NCI-H2081 (cell line): Measurements from ENCODE around the gene TTC7B.
A peak's percentile ranks its signal among the peaks of the same experiment; 100 is the strongest.

Experiments
- DNase-seq, 2 experiments: peaks; one replicate each; lab custom pipeline; 2025; lab: John Stamatoyannopoulos, UW

Gene TTC7B

GRCh38 chr14:90741682-90741946 lies 74.6 kb downstream of the TTC7B start:
- no peak for DNase-seq

DNA sequence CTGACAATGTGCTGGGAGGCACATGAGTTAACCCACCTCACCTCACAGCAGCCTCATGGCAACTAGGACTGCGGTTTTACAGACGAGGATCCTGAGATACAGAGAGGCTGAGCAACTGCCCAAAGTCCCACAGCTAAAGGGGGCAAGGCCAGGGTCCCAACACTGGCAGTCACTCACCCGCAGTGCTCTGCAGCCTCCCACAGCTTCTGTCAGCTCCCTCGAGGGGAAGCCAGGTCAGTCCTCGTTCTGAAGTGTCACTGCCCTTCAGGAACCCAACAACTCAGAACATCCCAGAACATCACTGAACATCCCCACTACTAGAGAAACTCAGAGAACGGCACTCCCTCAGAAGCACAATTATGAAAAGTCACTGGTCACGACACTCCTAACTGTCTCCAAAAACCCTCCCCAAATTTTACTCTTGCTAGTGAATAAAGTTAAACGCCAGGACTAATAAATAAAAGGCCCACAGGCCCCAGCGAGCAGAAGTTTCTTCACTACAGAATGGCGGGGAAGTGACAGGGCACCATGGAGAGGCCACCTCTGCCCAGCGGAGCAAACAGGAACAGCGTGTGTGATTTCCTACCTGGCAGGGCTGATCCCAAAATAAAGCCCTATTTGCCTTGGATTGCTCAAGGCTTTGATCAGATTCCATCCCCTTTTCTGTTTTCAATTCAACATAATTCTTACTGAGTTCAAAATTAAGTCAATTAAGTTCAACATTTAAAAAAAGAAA lies 75.1 kb downstream of the TTC7B start:
- DNase-seq: no peak

DNA sequence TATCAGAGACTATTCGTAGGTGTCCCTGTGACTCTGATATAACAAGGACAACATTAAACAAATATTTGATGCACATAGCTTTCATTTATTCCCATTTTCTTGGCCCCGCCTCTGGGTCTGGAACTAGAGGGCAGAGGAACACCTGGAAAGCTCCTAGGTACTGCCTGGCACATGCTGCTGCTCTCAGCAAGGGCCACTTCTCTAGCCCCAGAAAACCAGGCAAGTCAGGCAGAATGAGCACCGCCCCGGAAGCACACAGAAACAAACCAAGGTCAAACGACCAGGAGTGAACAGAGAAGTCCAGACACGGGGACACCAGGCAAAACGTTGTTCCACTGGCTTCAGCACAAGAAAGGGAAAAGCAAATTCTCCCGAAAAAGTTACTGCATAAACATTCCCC lies 76.1 kb downstream of the TTC7B start:
- no peak for DNase-seq

- no peak for DNase-seq
Measured at GRCh38 chr14:90739318-90740068, 76.7 kb downstream of the TTC7B start.

DNA sequence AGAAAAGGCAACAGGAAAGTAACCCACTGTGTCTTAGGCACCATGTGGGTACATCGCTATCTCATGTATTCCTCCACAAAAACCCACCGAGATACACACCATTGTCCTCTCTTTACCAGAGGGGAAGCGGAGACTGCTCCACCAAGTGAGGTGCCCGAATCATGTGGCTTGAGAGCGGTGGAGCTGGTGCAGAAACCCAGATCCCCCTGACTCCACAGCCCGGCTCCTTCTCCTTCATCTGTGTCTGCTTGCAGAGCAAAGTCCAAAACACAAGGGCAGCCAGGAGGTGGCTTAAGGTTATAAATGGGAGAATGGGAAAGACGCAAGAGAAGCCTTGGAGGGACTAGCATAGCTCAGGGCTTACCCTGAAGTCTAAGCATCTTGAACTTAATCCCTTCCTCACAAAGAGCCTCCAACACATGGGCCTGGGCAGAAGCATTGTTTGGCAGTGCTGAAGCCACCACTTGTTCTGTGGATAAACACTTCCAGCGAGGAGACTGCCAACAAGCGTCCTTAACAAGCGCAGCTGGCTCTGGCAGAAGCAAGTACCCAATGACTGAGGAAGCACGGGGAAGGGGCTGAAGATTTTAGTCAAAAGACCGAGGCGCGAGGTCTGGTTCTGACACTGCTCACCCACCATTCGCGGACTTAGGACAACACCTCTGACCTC lies 83.0 kb downstream of the TTC7B start:
- DNase-seq: no peak

GRCh38 chr14:90732718-90733117 lies 83.5 kb downstream of the TTC7B start:
- no peak for DNase-seq

DNA sequence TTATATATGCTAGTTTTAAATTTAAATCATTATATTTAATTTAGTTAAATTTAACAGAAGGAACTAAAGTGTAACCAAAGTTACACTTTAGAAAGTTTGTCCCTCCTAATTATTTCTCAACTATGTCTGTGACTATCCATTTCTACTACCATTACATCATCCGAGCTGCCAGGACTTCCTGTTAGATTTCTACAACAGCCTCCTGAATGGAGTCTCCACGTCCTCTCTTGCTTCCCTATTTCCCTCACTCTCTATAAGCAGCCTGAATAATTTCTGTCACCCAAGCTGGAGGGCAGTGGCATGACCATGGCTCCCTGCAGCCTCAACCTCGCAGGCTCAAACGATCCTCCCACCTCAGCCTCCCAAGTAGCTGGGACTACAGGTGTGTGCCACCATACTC lies 84.1 kb downstream of the TTC7B start:
- no peak for DNase-seq

DNA sequence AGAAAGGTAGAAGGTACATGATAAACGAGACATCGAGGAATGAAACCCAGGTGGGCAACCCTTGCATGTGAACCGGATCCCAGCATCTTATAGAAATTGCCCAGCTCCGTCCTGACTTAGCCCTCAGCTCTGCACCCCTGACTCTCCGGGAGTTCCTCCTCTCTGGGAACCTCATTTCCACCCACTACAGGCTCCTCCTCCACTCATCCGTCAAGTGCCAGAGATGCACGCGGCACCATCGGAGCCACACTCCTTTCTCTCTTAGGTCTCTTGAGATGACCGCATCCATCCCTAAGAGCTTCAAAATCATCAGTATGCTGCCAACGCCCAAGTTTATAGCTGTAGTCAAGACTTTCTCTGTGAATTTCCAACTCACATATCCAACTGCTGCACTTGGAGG lies 84.7 kb downstream of the TTC7B start:
- DNase-seq: no peak

GRCh38 chr14:90730206-90730766 lies 85.9 kb downstream of the TTC7B start:
- no peak for DNase-seq

- no peak for DNase-seq
Measured at GRCh38 chr14:90728951-90729350, 87.3 kb downstream of the TTC7B start.

GRCh38 chr14:90727082-90727481 lies 89.1 kb downstream of the TTC7B start:
- no peak for DNase-seq

- peak in 1 of 2 experiments; percentile 6 for DNase-seq
Measured at GRCh38 chr14:90726656-90727055, 89.6 kb downstream of the TTC7B start.

DNA sequence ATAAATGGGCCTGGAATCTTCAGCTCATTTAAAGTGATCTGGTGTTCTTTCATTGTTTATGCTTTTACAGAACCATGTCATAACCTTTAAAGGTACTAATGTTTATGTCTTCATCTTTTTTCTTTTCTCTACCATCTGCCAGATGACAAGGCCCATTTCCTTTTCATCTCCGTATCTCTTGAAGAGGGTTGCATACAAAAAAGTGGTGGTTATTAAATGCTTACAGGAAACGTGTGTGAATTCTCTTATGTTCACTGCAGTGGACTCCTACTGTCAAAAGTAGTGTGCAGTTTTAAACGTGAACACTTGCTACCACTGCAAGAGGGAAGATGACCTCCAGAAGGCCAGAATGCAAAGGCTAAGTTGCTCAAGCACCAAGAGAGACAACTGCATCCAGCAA lies 91.4 kb downstream of the TTC7B start:
- no peak for DNase-seq

DNA sequence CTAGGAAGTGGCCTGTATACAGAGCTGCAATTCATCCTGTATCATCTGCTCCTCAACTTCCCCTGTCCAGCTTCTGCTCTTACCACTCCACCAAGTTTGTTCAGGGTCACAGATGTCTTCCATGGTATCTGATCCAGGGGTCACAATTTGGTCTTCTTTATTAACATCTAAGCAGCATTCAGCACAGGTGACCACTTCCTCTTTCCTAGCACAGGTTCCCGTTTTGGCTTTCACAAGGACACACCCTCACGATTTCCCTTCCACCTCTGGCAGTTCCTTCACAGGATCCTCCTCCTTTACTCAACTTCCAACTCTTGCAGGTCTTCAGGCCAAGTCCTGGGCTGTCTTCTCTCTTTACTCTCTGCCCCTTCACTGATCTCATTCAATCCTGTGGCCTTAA lies 93.6 kb downstream of the TTC7B start:
- no peak for DNase-seq

- DNase-seq: no peak
Measured at GRCh38 chr14:90721619-90722305, 94.5 kb downstream of the TTC7B start.

GRCh38 chr14:90720832-90721231 lies 95.4 kb downstream of the TTC7B start:
- no peak for DNase-seq

GRCh38 chr14:90720336-90720735 lies 95.9 kb downstream of the TTC7B start:
- DNase-seq: no peak

- no peak for DNase-seq
Measured at GRCh38 chr14:90717916-90718315, 98.3 kb downstream of the TTC7B start.

DNA sequence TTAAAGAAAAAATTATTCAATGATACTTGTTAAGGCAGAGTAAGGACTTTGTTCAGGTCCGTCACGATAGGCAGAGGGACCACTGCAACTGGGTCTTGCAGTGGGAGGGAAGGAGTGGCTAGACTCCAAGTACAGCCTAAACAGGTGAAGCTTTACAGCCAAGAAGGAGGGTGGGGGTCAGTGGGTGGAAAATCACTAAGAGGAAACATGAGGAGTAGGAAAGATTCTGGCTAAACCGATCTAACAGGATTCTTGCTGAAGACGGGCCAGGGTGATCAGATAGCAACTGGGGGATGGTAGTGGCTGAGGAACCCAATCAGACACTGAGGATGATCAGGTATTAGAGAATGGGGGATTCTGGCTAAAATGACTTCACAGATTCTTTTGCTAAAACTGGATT lies 100.2 kb downstream of the TTC7B start:
- no peak for DNase-seq

DNA sequence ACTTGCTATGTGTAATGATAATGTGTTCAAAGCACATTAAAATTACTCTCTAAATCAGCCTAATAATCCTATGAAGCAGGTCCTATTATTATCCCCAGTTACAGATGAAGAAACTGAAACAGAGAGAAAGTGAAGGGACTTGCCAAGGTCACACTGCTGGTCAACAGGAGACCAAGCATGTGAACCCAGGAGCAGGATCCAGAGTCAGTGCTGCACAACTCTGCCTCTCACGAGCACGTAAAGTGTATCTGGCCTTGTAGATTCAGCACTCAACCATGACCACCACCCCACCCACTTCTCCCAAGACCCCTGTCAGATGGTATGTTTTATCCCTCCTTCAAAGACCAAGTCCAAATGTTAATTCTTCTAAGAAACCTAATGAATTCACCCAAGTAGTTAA lies 100.7 kb downstream of the TTC7B start:
- no peak for DNase-seq

DNA sequence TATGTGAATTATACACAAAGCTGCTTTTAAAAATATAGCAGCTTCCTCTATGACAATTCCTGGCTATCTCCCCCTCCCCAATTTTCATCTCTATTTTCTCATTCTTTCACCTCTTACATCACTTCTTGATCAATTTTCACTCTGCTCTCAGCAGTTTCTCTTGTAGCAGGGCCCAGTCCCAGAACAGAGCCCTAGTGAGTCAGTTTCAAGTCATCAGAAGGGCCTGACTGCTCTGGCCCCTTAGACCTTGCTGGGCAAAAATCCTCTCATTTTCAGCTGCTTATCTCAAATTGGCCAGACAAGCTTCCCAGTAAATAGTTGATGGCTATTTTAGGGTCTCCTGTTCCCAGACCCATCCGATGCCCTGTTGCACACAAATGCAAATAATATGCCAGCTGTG lies 101.4 kb downstream of the TTC7B start:
- no peak for DNase-seq

DNA sequence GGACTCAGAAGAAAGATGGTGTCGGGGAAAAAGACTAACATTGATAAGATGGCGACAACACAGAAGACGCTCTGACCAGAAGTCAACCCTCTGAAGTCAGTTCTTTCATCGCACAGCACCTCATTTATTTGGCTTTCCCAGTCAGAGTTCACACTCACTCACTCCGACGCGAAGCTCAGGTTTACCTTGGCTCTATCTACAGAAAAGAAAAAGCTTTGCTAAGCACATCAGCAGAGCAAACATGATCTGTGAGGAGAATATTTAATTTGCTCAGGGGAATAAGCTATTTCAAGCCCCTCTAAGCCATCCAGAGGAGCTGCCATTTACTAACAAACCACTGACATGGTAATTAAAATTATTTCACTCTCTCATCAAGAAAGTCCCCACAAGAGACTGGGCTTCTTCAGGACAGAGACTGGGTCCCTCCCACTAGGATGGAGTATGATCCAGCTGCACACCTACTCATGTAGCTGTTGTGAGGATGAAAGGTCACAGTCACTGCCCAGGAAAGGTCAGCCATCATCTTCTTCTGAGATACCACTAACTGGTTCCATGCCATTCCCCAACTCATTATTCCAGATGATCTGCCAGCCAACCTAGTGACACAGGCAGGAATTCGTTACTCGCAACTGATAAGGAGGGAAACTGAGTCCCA lies 111.4 kb downstream of the TTC7B start:
- no peak for DNase-seq
